KMS-11 (cell line): Measurements from ENCODE around the gene ZNF775.

Source experiments
- H2AFZ ChIP-seq: fragments of 200-600 bp; sonication (generic); 2 replicates; pipeline ENCODE4 v1.6.1; 2016; ENCODE audit warnings: antibody characterized with exemption, mixed run types, low read depth
- H3K27ac ChIP-seq: fragments of 200-600 bp; sonication (generic); 2 replicates; pipeline ENCODE4 v1.6.1; 2016; ENCODE audit warnings: mild to moderate bottlenecking, mixed run types
- H3K27me3 ChIP-seq: fragments of 200-600 bp; sonication (generic); 2 replicates; pipeline ENCODE4 v1.6.1; 2017; ENCODE audit warnings: mild to moderate bottlenecking, low read depth, mixed run types, moderate library complexity; ENCODE audit not compliant: insufficient read depth
- H3K36me3 ChIP-seq: fragments of 200-600 bp; sonication (generic); 2 replicates; pipeline ENCODE4 v1.6.1; 2017; ENCODE audit warnings: mild to moderate bottlenecking, mixed run types; ENCODE audit not compliant: insufficient read depth
- H3K4me1 ChIP-seq: fragments of 200-600 bp; sonication (generic); 2 replicates; pipeline ENCODE4 v1.6.1; 2016; ENCODE audit warnings: mild to moderate bottlenecking, low read depth, mixed run types; ENCODE audit not compliant: poor library complexity, severe bottlenecking
- H3K4me2 ChIP-seq: fragments of 200-600 bp; sonication (generic); 2 replicates; pipeline ENCODE4 v1.7.0; 2016; ENCODE audit warnings: mild to moderate bottlenecking, mixed run types
- H3K4me3 ChIP-seq: fragments of 200-600 bp; sonication (generic); IDR thresholded peaks from 2 replicates; pipeline ENCODE4 v1.6.1; 2017; ENCODE audit warnings: low read depth, low read length, mixed read lengths; ENCODE audit not compliant: insufficient read depth
- H3K79me2 ChIP-seq: fragments of 200-600 bp; sonication (generic); 2 replicates; pipeline ENCODE4 v1.6.1; 2016; ENCODE audit warnings: low read depth, mixed run types; ENCODE audit not compliant: insufficient read depth
- H3K9ac ChIP-seq: fragments of 200-600 bp; sonication (generic); 2 replicates; pipeline ENCODE4 v1.6.1; 2016; ENCODE audit warnings: mild to moderate bottlenecking, mixed run types
- H4K20me1 ChIP-seq: fragments of 200-600 bp; sonication (generic); 2 replicates; pipeline ENCODE4 v1.6.1; 2016; ENCODE audit warnings: mild to moderate bottlenecking, mixed run types; ENCODE audit not compliant: insufficient read depth
- TF ChIP-seq, protein P1 (sequence below): fragments of 200-600 bp; sonication (generic); conservative IDR thresholded peaks from 2 replicates; pipeline ENCODE4 v1.6.1; 2017; ENCODE audit warnings: low read depth, mild to moderate bottlenecking, antibody characterized with exemption, low read length, moderate library complexity, mixed read lengths

The ZNF775 gene

DNA sequence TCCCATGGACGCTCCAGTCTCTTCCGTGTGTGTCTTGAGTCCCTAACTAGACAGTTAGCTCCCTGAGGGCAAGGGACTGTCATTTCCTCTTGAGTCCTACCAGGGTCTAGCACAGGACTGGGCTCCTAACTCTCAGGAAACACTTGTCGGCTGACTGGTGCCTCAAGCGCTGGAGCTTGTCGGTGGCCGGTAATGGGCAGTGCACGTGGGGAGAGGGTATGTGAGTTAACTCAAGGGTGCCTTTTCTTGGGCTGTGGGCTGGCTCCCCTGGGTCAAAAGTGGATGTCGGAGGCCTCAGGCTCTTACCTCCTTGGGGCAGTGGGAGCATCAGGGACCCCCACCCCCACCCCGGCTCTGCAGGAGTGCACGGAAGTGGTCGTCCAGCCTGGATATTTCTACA lies 32.9 kb downstream of the ZNF775 start:
- TF ChIP-seq, protein P1, sequence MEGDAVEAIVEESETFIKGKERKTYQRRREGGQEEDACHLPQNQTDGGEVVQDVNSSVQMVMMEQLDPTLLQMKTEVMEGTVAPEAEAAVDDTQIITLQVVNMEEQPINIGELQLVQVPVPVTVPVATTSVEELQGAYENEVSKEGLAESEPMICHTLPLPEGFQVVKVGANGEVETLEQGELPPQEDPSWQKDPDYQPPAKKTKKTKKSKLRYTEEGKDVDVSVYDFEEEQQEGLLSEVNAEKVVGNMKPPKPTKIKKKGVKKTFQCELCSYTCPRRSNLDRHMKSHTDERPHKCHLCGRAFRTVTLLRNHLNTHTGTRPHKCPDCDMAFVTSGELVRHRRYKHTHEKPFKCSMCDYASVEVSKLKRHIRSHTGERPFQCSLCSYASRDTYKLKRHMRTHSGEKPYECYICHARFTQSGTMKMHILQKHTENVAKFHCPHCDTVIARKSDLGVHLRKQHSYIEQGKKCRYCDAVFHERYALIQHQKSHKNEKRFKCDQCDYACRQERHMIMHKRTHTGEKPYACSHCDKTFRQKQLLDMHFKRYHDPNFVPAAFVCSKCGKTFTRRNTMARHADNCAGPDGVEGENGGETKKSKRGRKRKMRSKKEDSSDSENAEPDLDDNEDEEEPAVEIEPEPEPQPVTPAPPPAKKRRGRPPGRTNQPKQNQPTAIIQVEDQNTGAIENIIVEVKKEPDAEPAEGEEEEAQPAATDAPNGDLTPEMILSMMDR, result no peak
- peaks cover 82% of the 10 kb centered on the region for H3K4me1 ChIP-seq
- peaks cover 29% of the 10 kb centered on the region for H3K79me2 ChIP-seq
- no peak overlapping the region for H3K9ac ChIP-seq
- no peak overlapping the region for H3K27ac ChIP-seq
- no peak overlapping the region for H3K4me2 ChIP-seq
- no peaks in the 10 kb centered on the region for H4K20me1 ChIP-seq
- H2AFZ ChIP-seq, result no peak overlapping the region
- H3K36me3 ChIP-seq, result peaks cover 7% of the 10 kb centered on the region; the same call in 1 of the 2 replicates
- H3K27me3 ChIP-seq, result no peaks in the 10 kb centered on the region
- H3K4me3 ChIP-seq, result no peak overlapping the region

DNA sequence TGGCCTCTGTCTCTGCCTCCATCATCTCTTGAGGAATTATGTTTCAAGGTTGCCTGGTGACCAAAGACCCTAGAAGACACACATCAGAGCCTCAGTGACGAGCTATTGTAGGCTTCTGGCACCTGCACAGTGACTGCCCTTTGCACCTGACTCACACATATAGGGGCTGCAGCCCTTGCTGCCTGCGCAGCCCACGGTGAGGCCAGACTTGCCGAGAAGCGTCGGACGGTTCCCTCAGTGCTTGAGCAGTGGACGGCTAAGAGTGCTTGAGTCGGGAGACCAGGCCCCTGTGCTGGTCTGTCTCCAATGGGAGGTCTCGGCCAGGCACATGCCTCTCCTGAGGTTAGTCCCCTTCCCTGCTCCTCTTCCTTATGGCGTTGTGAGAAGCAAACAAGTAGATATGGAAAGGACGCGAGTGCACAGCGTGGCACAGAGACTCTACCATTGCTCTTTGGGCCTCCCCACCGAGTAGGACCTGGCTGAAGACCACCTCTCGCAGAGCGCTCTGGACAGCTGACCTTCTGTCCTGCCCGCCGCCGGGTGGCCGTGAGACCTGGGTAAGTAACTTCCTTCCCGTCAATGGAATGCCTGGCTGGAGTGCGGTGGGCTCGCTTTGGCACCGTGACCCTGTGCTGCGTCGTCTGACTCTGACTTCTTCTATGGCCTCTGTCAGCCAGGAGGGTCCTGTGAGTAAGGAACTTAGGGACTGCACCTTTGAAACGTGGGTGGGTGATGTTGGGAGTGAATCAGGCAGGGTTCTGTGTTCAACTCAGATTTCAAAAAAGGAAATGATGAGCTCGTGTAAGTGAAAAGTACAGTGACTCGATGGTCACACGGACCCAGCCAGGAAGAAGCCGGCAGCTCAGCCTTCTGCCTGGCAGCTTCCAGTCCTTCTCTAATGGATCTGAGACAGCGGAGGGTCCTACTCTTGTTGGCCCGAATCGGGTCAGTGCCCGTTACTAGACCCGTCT lies 33.7 kb downstream of the ZNF775 start:
- no peak overlapping the region for H2AFZ ChIP-seq
- TF ChIP-seq, protein P1, result no peak
- peak overlapping the region; percentile 0; the same call in 1 of the 2 replicates for H3K4me2 ChIP-seq
- H3K27ac ChIP-seq, result peak overlapping the region; percentile 96; the same call in 1 of the 2 replicates
- peaks cover 7% of the 10 kb centered on the region; the same call in 1 of the 2 replicates for H3K36me3 ChIP-seq
- no peak overlapping the region for H3K4me3 ChIP-seq
- H3K4me1 ChIP-seq, result peaks cover 82% of the 10 kb centered on the region
- no peak overlapping the region for H3K9ac ChIP-seq
- peaks cover 24% of the 10 kb centered on the region for H3K79me2 ChIP-seq
- no peaks in the 10 kb centered on the region for H3K27me3 ChIP-seq
- H4K20me1 ChIP-seq, result no peaks in the 10 kb centered on the region

- peak overlapping the region; percentile 0; the same call in 1 of the 2 replicates for H3K4me2 ChIP-seq
- H3K36me3 ChIP-seq, result peaks cover 7% of the 10 kb centered on the region; the same call in 1 of the 2 replicates
These were observed 34.5 kb downstream of the ZNF775 start for GRCh38 chr7:150413640-150414081.

More at GRCh38 chr7:150413640-150414081, 34.5 kb downstream of the ZNF775 start:
- TF ChIP-seq, protein P1, result no peak
- H3K27me3 ChIP-seq, result no peaks in the 10 kb centered on the region
- peaks cover 82% of the 10 kb centered on the region for H3K4me1 ChIP-seq
- H3K27ac ChIP-seq, result peak overlapping the region; percentile 96; the same call in 1 of the 2 replicates
- H3K9ac ChIP-seq, result no peak overlapping the region
- H3K79me2 ChIP-seq, result peaks cover 16% of the 10 kb centered on the region
- H4K20me1 ChIP-seq, result no peaks in the 10 kb centered on the region
- no peak overlapping the region for H3K4me3 ChIP-seq
- no peak overlapping the region for H2AFZ ChIP-seq
